GM18867 (cell line): ENCODE results near the gene UQCR11.

Experiments
- ATAC-seq: cut with Tn5 transposase; IDR thresholded peaks from one replicate; pipeline ENCODE4 v1.9.1; 2021; ENCODE audit warnings: mild to moderate bottlenecking, moderate library complexity; ENCODE audit not compliant: unreplicated experiment

UQCR11 gene

GRCh38 chr19:1618157-1619093 lies 13.2 kb upstream of the UQCR11 start:
- ATAC-seq, result no peak

GRCh38 chr19:1616875-1617274 lies 11.6 kb upstream of the UQCR11 start:
- no peak for ATAC-seq

GRCh38 chr19:1616396-1616795 lies 11.1 kb upstream of the UQCR11 start:
- no peak for ATAC-seq

GRCh38 chr19:1615156-1615765 lies 10.0 kb upstream of the UQCR11 start:
- ATAC-seq, result no peak

GRCh38 chr19:1613808-1614570 lies 8.7 kb upstream of the UQCR11 start:
- ATAC-seq, result no peak

- ATAC-seq, result no peak
These were observed 7.9 kb upstream of the UQCR11 start for GRCh38 chr19:1613146-1613545.

- ATAC-seq, result no peak
These were observed 7.1 kb upstream of the UQCR11 start for GRCh38 chr19:1612114-1613086.

- ATAC-seq, result no peak
These were observed 6.1 kb upstream of the UQCR11 start for GRCh38 chr19:1611353-1611752.

GRCh38 chr19:1610579-1610978 lies 5.3 kb upstream of the UQCR11 start:
- ATAC-seq, result no peak

GRCh38 chr19:1609680-1610474 lies 4.6 kb upstream of the UQCR11 start:
- no peak for ATAC-seq

- no peak for ATAC-seq
These were observed 3.8 kb upstream of the UQCR11 start for GRCh38 chr19:1609103-1609396.

- no peak for ATAC-seq
These were observed 3.3 kb upstream of the UQCR11 start for GRCh38 chr19:1608359-1609102.

GRCh38 chr19:1606138-1606651 lies 933 bp upstream of the UQCR11 start:
- peak; percentile 2 for ATAC-seq

- no peak for ATAC-seq
These were observed 3.1 kb downstream of the UQCR11 start for GRCh38 chr19:1602091-1602707.

- no peak for ATAC-seq
These were observed 3.6 kb downstream of the UQCR11 start for GRCh38 chr19:1601613-1602064.

- no peak for ATAC-seq
These were observed 5.8 kb downstream of the UQCR11 start for GRCh38 chr19:1599460-1599846.

- ATAC-seq, result no peak
These were observed 6.3 kb downstream of the UQCR11 start for GRCh38 chr19:1598777-1599459.

GRCh38 chr19:1593501-1593772 lies 11.8 kb downstream of the UQCR11 start:
- ATAC-seq, result no peak
